Activated T-cell treated with anti-CD3 and anti-CD28 coated beads for 48 hours (primary cell): ENCODE measurements around the gene PDGFC.

Source experiments
- DNase-seq: peaks from one replicate; pipeline ENCODE4 v3.0.0-alpha.2; 2020; ENCODE audit warnings: low read depth

Gene PDGFC

GRCh38 chr4:156746111-156746510 lies 225.5 kb downstream of the PDGFC start:
- DNase-seq, result no peak

DNA sequence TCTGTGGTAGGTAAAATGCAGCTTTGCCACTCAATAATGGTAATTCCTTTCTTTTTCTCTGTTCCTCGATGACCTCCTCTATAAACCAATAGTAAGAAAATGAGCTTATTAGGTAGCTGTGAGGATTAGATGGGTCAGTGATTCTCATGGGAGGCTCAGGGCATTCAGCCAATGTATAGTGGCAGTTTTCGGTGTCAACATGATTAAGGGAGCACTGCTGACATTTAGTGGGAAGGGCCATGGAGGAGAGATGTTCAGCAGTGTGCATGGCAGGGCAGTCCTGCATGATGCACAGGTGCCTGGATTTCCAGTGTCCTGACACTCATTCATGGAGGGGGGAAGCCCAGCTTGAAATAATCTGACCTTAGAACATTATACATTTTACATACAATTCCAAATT lies 232.8 kb downstream of the PDGFC start:
- no peak for DNase-seq

DNA sequence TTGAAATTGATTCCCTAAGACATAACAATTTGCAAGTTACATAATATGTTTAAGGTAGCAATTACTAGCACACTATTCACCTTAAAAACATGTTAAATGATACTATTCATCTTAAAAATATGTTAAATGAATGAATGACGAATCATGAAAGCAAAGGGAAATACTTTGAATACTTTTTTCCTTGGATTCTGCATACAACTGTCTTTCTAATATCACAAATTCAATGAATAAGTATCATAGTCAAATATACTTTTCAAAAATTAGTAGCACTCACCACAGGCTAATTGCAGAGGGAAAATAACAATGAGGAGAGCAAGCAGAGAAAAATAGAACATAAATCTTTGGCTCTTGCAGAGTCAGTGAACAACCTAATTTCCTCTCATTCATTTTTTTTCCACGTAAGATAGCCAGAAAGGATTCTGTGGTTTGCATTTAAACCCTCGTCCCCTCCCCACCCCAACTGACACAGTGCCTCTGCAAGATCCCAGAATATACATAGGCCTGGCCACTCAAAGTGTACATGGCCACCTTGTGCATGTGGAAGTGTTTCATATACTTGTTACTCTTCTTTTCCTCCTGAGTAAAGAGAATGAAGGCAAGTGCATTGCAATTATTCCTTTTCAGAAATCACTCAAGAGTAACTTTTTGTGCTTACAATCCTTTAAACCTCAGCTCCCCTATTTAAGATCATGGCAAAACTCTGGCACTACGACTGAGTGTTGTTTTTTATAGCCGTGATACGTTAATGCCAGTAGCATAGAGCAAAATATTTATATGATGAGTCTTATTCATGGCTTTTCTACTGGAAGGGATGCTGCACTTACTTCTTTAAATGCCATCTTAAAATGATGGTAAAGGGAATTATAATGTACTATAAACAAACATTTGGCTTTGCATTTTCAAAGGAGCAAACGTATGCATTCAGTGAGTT lies 236.4 kb downstream of the PDGFC start:
- no peak for DNase-seq

DNA sequence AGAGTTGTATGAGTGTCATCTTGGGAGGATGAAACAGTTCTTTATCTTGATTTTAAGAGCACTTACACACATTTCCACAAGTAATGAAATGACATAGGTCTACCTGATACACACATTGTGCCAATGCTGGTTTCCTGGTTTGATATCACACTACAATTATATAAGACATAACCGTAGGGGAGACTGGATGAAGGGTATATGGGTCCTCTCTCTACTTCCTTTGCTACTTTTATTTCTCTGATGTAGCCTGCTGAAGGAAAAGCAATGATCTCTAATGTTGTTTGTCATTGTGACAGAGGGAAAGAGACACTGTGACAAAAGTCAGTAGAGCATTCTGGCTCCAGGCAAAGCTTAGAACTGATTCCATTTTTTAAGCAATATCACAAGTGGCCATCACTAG lies 238.0 kb downstream of the PDGFC start:
- DNase-seq, result no peak

DNA sequence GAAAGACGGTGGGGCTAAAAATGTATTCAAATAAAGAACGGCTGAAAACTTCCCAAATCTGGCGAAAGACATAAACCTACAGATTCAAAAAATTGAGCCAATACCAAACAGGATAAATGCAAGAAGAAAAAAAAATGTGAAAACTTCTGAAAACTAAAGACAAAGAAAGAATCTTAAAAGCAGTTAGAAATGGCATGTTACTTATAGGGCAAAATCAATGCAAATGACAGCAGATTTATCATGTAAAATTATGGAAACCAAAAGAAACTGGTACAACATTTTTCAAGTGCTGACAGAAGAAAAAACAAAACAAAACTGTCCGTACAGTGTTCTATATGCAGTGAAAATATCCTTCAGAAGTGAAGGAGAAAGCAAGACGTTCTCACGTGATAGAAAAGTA lies 239.0 kb downstream of the PDGFC start:
- DNase-seq, result no peak

- no peak for DNase-seq
Measured at GRCh38 chr4:156729416-156729815, 242.2 kb downstream of the PDGFC start.

DNA sequence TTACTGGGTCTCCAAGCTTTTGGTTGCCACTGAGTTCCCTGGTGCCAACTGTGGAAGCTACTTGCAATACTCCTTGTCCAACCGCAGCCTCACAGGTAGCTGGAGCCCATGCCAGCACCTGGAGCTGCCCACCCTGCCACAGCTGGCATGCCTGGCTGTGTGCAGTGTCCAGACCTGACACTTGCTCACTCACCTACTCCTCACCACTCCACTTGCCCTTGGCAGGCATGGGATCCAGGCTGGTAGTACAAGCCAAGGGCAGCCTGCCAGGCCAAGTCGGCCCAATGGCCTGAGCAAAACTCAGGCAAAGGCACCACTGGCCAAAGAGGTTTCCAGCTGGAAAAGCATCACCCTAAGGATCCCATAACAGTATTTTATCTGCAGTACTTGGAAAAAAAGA lies 246.3 kb downstream of the PDGFC start:
- no peak for DNase-seq

DNA sequence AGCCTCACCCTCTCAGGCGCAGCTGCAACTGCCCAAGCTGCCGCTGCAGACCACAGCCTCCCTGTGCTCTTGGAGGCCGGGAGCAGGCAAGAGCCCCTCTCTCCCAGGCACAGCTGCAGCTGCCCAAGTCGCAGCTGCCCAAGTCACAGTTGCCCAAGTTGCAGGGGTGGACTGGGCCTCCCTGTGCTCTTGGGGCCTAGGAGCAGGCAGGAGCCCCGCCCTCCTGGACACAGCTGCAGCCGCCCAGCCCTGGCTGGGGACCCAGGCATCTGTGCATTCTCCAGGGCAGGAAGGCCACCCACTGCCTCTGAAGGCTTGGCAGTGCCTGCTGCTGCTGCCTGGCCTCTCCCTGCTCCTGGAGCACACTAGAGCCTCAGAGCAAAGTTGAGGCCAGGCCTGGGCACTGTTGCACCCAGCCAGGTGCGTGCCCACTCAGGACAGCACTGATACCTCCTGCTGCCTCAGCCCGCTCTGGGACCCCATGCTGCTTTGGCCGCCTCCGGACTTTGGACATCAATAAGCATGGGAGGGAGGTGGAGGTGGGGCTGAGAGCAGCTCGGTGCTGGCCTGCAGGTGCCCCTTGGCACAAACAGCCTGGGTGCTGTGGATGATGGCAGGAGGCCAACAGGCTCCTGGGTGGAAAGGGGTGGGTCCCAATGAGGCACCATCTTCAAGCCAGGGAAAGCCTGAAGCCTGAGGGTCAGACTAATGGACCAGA lies 247.5 kb downstream of the PDGFC start:
- no peak for DNase-seq

DNA sequence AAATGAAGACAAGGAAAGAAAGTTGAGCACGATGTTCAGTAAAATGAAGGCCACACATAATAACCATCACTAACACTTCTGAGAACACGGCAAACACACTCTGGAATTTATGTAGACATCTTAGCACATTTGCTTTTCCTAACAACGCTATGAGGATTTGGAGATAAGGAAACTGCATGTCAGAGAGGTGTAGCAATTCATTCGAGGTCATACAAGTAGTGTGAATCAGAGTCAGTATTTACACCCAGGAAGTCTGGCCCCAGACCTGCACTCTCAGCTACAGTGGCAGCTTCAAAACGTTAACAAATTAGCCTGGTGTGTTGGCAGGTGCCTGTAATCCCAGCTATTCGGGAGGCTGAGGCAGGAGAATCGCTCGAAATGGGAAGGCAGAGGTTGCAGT lies 253.4 kb downstream of the PDGFC start:
- DNase-seq, result no peak

GRCh38 chr4:156711193-156711590 lies 260.4 kb downstream of the PDGFC start:
- DNase-seq, result no peak
